H1 (cell line): ENCODE data around the gene IL32. TPM values are rescaled to one million over a fixed set of nuclear protein-coding genes. Genes with fewer than 3 reads are reported as not detected.

ENCODE experiments used
- CBX5 ChIP-seq: fragments of 300-800, 300-1000 bp; sonication (generic); IDR thresholded peaks from 2 replicates; pipeline ENCODE4 v1.7.1; 2016; ENCODE audit warnings: antibody characterized with exemption, low read length, low read depth
- CTBP2 ChIP-seq: IDR thresholded peaks from 2 replicates; pipeline ENCODE4 v1.7.0; 2011; ENCODE audit warnings: borderline replicate concordance, mild to moderate bottlenecking, moderate library complexity, mixed read lengths, low read length; ENCODE audit not compliant: insufficient read depth, insufficient read length
- RFX5 ChIP-seq: IDR thresholded peaks from 2 replicates; pipeline ENCODE4 v1.6.1; 2011; ENCODE audit warnings: low read depth, low read length, improper control_type of control experiment, borderline replicate concordance
- TAF1 ChIP-seq: IDR thresholded peaks from 2 replicates; pipeline ENCODE4 v1.6.1; 2011; ENCODE audit warnings: mild to moderate bottlenecking, low read depth, low read length
- polyA plus RNA-seq, 7 experiments: library from polyadenylated mRNA; depleted of rRNA in 3 of 7; stranded (reverse) in 5 of 7; unstranded in 2 of 7; fragments of >200 nt in 5 of 7; fragments of 200-250 nt in 2 of 7; gene quantifications; 1 replicate in 5 of 7; 2 replicates in 1 of 7; 4 replicates in 1 of 7; pipeline versions ENCODE4 v1.2.1 to v1.2.3, GENCODE V29; 2011 to 2013; ENCODE audit warnings: missing spikeins in 2 of 7, mixed read lengths in 2 of 7
- total RNA-seq: library from RNA; stranded (reverse); fragmentation: NEBNext Ultra II Directional; extraction: Animal tissue kit (Norgen Biotek cat#: 25700); gene quantifications from 2 replicates; pipeline ENCODE4 v1.2.1, GENCODE V29; 2021

IL32 gene
- total and polyA plus RNA-seq, 2 of the 8 experiments (the other 6 are each of a cell fraction or from before 2014, with no cell fraction given) = 2.7 to 5.0 TPM

DNA sequence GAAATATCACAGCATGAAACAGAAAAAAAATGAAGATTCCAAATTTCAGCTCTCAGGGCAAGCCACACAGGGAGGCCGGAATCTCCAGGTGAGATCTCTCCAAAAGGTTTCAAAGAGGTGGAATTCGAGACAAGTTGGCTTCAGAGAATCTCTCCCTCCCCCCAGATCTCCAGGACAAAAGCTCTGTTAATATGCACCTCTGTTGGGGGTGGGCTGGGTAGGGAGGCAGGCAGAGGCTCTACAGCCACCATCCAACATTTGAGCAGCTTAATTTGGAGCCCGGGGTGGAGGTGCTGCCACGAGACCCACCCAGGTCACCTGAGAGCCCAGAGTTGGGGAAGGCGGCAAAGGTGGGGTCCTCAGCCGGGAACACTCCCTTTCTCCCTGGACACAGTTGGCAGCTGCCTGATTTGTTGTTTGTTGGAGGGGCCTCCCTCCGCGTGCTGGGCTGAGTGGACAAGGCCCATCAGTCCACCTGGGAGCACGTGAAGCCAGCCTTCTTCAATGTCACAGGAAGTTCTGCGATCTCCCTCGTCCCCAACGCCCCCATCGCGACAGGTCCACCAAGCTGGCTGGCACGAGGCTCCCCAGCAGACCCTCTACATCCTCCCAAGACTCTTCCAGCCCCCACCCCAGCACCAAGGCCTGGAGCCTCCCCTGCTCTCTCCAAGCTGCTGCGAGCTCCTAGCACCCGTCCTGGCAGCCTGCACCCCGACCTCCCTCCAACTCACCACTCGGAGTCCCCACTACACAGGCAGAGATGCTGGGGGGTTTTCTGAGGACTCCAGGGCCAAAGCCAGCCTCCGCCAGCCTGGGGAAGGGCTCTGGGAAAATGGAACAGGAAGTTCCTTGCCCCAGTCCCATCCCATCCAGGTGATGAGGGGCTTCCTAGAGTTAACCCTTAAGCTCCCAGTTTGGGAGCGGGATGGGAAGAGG lies 33.3 kb downstream of the IL32 start, which contains the start of gene ZSCAN10 (continued):
- TF ChIP-seq TAF1 (peak; percentile 71), RFX5 (no peak), CBX5 (no peak), CTBP2 (no peak)
